ENCODE results near the gene TMTC4.
"Not testable (repeated sequence)": the region's sequence is repeated elsewhere in the genome, so short reads cannot be mapped to it uniquely, and the experiment has no call there.

TMTC4 gene
- 2.0 to 14.8 (median 8.3) reads per million in 18 experiments for total RNA-seq

DNA sequence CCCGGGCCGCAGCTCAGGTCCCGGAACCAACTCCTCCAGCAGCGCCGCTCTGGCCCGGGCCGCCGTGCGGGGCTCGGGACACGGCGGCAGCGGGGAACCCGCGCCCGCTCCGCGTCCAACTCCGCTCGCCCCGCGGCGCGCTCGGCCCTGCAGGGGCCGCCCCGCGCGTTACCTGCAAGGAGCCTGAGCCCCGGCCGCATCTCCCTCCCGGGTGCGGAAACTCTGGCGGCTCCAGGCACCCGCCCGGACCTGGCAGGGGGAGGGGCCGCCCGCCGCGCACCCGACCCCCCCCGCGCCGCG lies at the start of gene TMTC4:
Gene TMTC4 (minus strand): TSS at position 224 of the 300 bp plus-strand sequence. CDS start 4,433 bp downstream, outside the sequence.
- DNase-seq = peak in 1 of 2 donors; percentile 27

- no peak for DNase-seq
Measured at GRCh38 chr13:100722517-100722916, 47.9 kb upstream of the TMTC4 start.

- DNase-seq = peak; percentile 35 to 40
Measured at GRCh38 chr13:100721885-100722512, 47.4 kb upstream of the TMTC4 start.

DNA sequence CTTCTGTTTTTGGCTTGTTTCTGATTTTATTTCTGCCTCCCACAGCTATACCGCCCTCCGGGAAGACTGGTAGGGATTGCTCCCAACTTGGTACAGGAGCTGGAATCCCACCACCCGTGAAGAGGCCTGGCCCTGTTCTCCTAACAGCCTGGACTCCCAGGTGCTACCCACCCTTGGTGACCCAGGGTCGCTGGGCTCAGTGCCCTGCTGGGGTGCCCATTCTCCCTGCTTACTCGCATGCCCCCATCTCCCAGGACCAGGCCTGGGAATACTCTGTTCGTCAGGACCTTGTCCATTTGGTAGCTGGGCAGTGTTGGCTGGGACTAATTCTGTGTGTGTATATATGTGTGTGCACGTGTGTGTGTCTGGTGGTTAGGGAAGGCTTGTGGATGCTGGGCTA lies 41.0 kb upstream of the TMTC4 start:
- DNase-seq = no peak

DNA sequence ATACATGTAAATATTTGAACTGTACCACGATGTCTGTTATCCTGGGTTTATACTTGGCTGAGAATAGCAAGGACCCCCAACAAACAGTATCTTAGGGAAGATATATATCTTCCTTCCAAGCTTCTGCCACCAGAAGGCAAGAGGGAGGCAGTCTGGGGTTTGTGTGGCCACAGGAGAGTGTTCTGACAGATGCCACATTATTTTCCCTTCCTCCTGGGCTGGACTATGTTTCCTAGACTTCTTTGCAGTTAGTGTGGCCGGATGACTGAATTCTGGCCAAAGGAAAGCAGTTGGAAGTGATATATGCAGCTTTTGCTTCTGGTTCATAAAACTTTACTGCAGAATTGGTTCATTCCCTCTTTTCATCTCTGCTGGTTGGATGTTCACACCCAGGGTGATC lies 39.9 kb upstream of the TMTC4 start:
- DNase-seq = no peak

DNA sequence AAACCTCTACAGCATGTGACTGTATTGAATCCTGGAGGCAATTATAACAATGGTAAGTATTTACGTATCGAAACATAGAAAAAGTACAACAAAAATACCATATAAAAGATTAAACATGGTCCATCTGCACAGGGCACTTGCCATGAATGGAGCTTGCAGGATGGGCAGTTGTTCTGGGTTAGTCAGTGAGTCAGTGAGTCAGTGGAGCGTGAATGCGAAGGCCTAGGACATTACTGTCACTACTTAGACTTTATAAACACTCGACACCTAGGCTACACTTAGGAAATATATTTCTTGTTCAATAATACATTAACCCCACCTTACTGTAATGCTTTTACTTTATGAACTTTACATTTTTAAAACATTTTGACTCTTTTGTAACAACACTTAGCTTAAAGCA lies 35.6 kb upstream of the TMTC4 start:
- DNase-seq = no peak

DNA sequence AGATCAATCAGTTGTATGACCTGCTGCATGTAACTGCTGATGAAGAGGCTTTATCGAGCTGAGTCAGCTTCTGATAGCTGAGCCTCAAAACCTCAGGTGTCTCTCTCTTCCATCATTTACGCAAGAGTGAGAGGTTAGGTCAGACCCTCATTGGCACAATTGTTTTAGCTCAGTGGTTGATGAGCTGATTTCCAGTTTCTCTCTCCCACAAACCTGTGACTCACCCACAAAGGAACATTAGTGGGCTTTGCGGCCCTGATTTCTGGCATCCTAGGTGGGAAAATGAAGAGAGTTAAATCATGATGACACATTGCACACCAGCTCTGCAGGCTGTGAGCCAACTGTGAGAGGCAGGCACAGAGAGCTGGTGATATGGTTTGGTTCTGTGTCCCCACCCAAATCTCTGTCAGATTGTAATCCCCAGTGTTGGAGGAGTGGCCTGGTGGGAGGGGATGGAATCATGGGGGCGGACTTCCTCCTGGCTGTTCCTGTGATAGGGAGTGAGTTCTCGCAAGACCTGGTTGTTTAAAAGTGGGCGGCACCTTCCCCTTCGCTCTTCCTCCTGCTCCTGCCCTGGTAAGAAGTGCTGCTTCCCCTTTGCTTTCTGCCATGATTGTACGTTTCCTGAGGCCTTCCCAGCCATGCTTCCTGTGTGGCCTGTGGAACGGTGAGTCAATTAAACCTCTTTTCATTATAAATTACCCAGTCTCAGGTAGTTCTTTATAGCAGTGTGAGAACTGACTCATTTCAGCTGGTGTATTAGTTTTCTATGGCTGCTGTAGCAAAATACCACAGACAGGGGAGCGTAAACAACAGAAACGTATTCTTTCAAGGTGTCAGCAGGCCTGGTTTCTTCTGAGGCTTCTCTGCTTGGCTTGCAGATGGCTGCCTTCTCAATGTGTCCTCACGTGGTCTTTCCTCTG lies 33.5 kb upstream of the TMTC4 start:
- peak; percentile 11 to 28 for DNase-seq

GRCh38 chr13:100698331-100698730 lies 23.7 kb upstream of the TMTC4 start:
- not testable (repeated sequence) for DNase-seq

- no peak for DNase-seq
Measured at GRCh38 chr13:100695509-100695773, 20.8 kb upstream of the TMTC4 start.

DNA sequence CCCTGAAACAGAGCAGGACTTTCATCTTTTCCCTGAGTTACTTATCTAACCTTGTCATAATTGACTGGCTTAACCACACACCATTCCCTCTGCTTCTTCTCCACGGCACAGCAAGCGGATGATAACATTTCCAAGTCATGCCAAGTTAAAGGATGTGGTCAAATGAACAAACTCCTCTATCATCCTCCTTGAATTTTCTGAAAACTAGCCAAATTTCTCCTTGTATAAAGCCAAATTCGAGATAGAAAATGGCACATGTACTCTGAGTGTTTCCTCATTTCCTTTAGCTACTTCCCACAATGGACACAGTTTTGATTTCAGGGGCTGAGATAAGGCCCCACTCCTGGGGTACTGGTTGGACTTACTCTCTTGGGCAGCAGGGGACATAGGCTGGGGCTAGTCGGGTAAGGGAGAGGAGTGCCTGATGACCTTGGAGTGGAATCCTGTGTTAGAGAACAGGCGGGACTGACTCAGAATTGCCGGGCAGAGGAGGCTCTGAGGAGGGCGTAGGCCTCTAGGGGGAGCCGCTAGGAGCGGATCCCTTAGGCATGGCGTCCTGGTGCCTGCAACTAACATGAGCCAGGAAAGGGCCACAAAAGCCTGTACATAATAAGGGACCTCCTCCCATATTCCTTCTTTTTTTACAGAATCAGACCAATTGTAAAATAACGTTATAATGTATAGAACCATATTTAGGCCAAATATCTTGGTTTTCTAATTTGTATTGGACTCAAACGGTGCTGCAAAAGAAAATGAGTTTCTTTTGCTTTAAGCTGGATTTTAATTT lies 20.3 kb upstream of the TMTC4 start:
- DNase-seq = no peak

DNA sequence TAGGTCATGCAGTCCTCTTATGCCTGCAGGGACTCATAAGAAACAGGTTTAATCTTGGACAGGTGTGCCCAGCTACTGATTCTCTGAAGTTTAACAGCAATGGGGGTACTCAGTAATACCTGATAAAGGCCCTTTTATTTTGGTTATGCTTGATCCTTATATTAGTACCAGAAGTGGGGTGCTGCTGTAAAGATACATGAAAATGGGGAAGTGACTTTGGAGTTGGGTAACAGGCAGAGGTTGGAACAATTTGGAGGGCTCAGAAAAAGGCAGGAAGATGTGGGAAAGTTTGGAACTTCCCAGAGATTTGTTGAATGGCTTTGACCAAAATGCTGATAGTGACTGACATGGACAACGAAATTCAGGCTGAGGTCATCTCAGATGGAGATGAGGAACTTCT lies 14.6 kb upstream of the TMTC4 start:
- no peak for DNase-seq

- no peak for DNase-seq
Measured at GRCh38 chr13:100680131-100680530, 5.5 kb upstream of the TMTC4 start.

DNA sequence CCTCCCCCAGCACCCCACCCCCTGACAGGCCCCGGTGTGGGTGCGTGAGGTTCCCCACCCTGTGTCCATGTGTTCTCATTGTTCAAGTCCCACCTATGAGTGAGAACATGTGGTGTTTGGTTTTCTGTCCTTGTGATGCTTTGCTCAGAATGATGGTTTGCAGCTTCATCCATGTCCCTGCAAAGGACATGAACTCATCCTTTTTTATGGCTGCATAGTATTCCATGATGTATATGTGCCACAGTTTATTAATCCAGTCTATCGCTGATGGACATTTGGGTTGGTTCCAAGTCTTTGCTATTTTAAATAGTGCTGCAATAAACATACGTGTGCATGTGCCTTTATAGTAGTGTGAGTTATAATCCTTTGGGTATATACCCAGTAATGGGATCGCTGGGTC lies 2.5 kb upstream of the TMTC4 start:
- DNase-seq = not testable (repeated sequence)

- DNase-seq = no peak
Measured at GRCh38 chr13:100675661-100676129, 1.1 kb upstream of the TMTC4 start.

- peak; percentile 98 for DNase-seq
Measured at GRCh38 chr13:100674872-100675660, 471 bp upstream of the TMTC4 start.

- peak; percentile 59 to 74 for DNase-seq
Measured at GRCh38 chr13:100673713-100674571, 653 bp downstream of the TMTC4 start.

GRCh38 chr13:100673376-100673712 lies 1.3 kb downstream of the TMTC4 start:
- DNase-seq = no peak

DNA sequence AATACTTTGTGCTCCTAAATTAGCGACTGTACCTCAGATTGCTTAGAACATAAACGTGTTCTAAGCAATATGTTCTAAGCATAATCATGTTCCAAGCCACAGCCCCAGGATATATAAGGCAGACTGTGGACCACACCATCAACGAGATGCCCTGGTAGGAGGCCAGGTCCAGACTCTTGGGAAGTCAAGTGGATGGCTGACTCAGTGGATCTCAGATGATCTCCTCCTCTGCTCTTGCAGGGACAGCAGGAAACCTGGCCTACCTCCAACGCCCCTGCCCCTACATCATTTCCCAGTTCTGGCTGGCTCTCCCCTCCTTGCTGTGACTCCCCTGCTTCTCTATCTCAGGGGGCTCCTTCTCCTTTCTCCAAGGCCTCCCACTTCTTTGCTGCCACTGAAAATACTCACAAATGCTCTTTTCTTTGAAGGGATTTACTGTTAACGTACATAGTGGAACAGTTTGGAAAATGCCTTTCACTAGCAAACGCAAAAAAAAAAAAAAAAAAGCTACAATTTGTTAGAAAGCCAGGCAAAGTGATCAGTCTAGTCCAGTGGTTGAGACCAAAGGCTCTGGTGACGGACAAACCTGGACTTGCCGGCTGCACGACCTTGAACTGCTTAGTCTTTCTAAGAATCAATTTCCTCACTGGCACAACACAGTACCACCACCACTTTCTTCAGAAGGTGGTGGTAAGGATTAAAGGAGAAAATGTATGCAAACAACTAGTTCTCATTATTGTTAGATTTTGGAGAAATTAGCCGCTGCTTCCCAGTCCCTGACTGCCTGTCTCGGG lies 3.0 kb downstream of the TMTC4 start:
- DNase-seq = no peak

DNA sequence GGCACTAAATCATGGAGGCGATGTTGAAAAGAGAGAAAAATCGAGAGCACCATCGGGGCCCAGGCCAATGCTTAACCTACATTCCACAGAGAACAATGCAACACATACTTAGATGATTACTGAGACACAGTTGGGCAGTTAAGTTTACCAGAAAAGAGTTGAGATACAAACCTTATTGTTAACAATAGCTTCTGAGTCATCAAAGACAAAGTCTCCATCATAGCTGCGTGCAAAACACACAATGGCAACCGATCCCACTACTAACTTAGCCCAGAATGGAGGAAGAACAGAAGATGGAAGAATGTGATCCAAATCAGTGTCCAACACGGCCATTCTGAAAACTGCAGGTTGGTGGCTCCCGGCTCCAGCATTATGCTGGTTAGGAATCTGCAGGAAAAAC lies 6.2 kb downstream of the TMTC4 start:
- DNase-seq = no peak

GRCh38 chr13:100667894-100668293 lies 6.7 kb downstream of the TMTC4 start:
- DNase-seq = no peak

- DNase-seq = no peak
Measured at GRCh38 chr13:100666124-100666523, 8.5 kb downstream of the TMTC4 start.
